IPS-15b (cell line): ENCODE data around the gene NEURL2.

Experiments
- H3K27me3 ChIP-seq: one replicate; pipeline ENCODE4 v1.6.1; 2013; ENCODE audit warnings: low read length; ENCODE audit not compliant: control insufficient read depth, insufficient read depth
- H3K36me3 ChIP-seq: one replicate; pipeline ENCODE4 v1.6.1; 2013; ENCODE audit warnings: low read length; ENCODE audit not compliant: control insufficient read depth, insufficient read depth
- H3K4me1 ChIP-seq: one replicate; pipeline ENCODE4 v1.6.1; 2013; ENCODE audit warnings: mild to moderate bottlenecking, low read length; ENCODE audit not compliant: control insufficient read depth, insufficient read depth
- H3K4me3 ChIP-seq: one replicate; pipeline ENCODE4 v1.5.1; 2013; ENCODE audit warnings: low read depth, low read length
- H3K9ac ChIP-seq: one replicate; pipeline ENCODE4 v1.6.1; 2013; ENCODE audit warnings: low read depth, mild to moderate bottlenecking, low read length
- H3K9me3 ChIP-seq: one replicate; pipeline ENCODE4 v1.6.1; 2013; ENCODE audit warnings: mild to moderate bottlenecking, low read length; ENCODE audit not compliant: control insufficient read depth, insufficient read depth

The NEURL2 gene

GRCh38 chr20:45927071-45927878 is 36.3 kb upstream of the NEURL2 start:
- Histone ChIP-seq H3K4me1 (peaks cover 2% of the 10 kb centered on the region), H3K9ac (no peak overlapping the region), H3K4me3 (no peak overlapping the region), H3K36me3 (no peaks in the 10 kb centered on the region), H3K9me3 (no peaks in the 10 kb centered on the region), H3K27me3 (no peaks in the 10 kb centered on the region)

- Histone ChIP-seq H3K4me3 (no peak overlapping the region), H3K9ac (no peak overlapping the region), H3K27me3 (no peaks in the 10 kb centered on the region), H3K9me3 (no peaks in the 10 kb centered on the region), H3K36me3 (no peaks in the 10 kb centered on the region), H3K4me1 (peaks cover 2% of the 10 kb centered on the region)
These were observed 35.7 kb upstream of the NEURL2 start for GRCh38 chr20:45926731-45927070.

GRCh38 chr20:45925821-45926506 is 35.0 kb upstream of the NEURL2 start:
- H3K4me1 ChIP-seq = peaks cover 2% of the 10 kb centered on the region
- no peak overlapping the region for H3K4me3 ChIP-seq

GRCh38 chr20:45924391-45925261 is 33.6 kb upstream of the NEURL2 start:
- H3K9ac ChIP-seq = no peak overlapping the region
- H3K4me1 ChIP-seq = peaks cover 2% of the 10 kb centered on the region
- H3K4me3 ChIP-seq = no peak overlapping the region
- no peaks in the 10 kb centered on the region for H3K36me3 ChIP-seq
- no peaks in the 10 kb centered on the region for H3K9me3 ChIP-seq
- H3K27me3 ChIP-seq = no peaks in the 10 kb centered on the region

More at GRCh38 chr20:45925821-45926506, 35.0 kb upstream of the NEURL2 start:
- no peak overlapping the region for H3K9ac ChIP-seq
- no peaks in the 10 kb centered on the region for H3K27me3 ChIP-seq
- H3K9me3 ChIP-seq = no peaks in the 10 kb centered on the region
- H3K36me3 ChIP-seq = no peaks in the 10 kb centered on the region

- Histone ChIP-seq H3K27me3 (no peaks in the 10 kb centered on the region), H3K9me3 (no peaks in the 10 kb centered on the region), H3K4me1 (peaks cover 2% of the 10 kb centered on the region), H3K4me3 (no peak overlapping the region), H3K9ac (no peak overlapping the region), H3K36me3 (no peaks in the 10 kb centered on the region)
These were observed 30.6 kb upstream of the NEURL2 start for GRCh38 chr20:45921337-45922189.

- H3K36me3 ChIP-seq = no peaks in the 10 kb centered on the region
- no peak overlapping the region for H3K4me3 ChIP-seq
- no peak overlapping the region for H3K9ac ChIP-seq
These were observed 29.7 kb upstream of the NEURL2 start for GRCh38 chr20:45920462-45921336.

GRCh38 chr20:45919542-45920399 is 28.8 kb upstream of the NEURL2 start:
- no peaks in the 10 kb centered on the region for H3K4me1 ChIP-seq
- no peak overlapping the region for H3K4me3 ChIP-seq
- no peaks in the 10 kb centered on the region for H3K36me3 ChIP-seq
- H3K9me3 ChIP-seq = no peaks in the 10 kb centered on the region
- H3K9ac ChIP-seq = no peak overlapping the region
- H3K27me3 ChIP-seq = no peaks in the 10 kb centered on the region

More at GRCh38 chr20:45920462-45921336, 29.7 kb upstream of the NEURL2 start:
- H3K27me3 ChIP-seq = no peaks in the 10 kb centered on the region
- no peaks in the 10 kb centered on the region for H3K9me3 ChIP-seq
- peaks cover 2% of the 10 kb centered on the region for H3K4me1 ChIP-seq

- Histone ChIP-seq H3K36me3 (no peaks in the 10 kb centered on the region), H3K27me3 (no peaks in the 10 kb centered on the region), H3K4me1 (no peaks in the 10 kb centered on the region), H3K4me3 (no peak overlapping the region), H3K9me3 (no peaks in the 10 kb centered on the region), H3K9ac (no peak overlapping the region)
These were observed 27.9 kb upstream of the NEURL2 start for GRCh38 chr20:45918779-45919537.

GRCh38 chr20:45918182-45918737 is 27.3 kb upstream of the NEURL2 start:
- Histone ChIP-seq H3K27me3 (no peaks in the 10 kb centered on the region), H3K4me1 (no peaks in the 10 kb centered on the region), H3K9ac (no peak overlapping the region), H3K36me3 (no peaks in the 10 kb centered on the region), H3K9me3 (no peaks in the 10 kb centered on the region), H3K4me3 (no peak overlapping the region)
